Tibial nerve (tissue), 3 donors: ENCODE results near the gene SMARCA2.

Experiments used
- POLR2A ChIP-seq, 2 donors: fragments of 450-650 bp; IDR thresholded peaks; one replicate each; pipeline ENCODE4 v1.6.1; 2017; ENCODE audit warnings: antibody characterized with exemption in 2 of 2, mild to moderate bottlenecking in 2 of 2, moderate library complexity in 2 of 2
- TF ChIP-seq, protein P1 (sequence below), 5 experiments: fragments of 200-600 bp in 3 of 5; fragments of 450-650 bp in 2 of 5; sonication (generic) in 3 of 5; IDR thresholded peaks; one replicate each; pipeline ENCODE4 v1.5.1; 2016 to 2019; ENCODE audit warnings: antibody characterized with exemption in 5 of 5, mild to moderate bottlenecking in 3 of 5, moderate library complexity in 2 of 5

DNA sequence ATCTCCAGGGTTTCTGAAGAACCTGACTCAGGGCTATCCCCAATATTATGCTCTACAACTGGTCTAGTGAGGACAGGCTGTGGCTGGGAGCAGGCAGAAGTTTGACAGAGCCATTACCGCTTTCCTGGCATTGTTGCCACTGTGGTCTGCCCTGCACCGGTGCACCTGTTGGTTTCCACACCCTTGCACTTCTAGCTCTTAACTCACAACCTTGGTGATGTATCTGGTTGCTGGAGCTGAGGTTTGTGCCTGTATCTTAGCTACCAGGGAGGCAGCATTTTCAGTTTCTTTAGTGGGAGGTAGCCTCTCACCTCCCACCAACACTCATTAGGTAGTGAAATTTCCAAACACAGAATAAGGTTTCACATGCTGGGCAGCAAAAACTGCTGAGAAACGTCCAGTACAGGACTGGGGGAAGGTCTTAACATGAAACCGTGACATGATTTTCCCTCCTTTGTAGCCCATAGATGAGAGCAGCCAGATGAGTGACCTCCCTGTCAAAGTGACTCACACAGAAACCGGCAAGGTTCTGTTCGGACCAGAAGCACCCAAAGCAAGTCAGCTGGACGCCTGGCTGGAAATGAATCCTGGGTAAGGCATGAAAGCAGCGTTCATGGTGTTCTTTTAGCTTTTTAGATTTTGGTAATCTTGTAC, 57.7 kb downstream of the SMARCA2 start:
- TF ChIP-seq, protein P1, sequence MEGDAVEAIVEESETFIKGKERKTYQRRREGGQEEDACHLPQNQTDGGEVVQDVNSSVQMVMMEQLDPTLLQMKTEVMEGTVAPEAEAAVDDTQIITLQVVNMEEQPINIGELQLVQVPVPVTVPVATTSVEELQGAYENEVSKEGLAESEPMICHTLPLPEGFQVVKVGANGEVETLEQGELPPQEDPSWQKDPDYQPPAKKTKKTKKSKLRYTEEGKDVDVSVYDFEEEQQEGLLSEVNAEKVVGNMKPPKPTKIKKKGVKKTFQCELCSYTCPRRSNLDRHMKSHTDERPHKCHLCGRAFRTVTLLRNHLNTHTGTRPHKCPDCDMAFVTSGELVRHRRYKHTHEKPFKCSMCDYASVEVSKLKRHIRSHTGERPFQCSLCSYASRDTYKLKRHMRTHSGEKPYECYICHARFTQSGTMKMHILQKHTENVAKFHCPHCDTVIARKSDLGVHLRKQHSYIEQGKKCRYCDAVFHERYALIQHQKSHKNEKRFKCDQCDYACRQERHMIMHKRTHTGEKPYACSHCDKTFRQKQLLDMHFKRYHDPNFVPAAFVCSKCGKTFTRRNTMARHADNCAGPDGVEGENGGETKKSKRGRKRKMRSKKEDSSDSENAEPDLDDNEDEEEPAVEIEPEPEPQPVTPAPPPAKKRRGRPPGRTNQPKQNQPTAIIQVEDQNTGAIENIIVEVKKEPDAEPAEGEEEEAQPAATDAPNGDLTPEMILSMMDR (IDR thresholded peaks at IDR 0.05): no peak
- TF ChIP-seq POLR2A (IDR thresholded peaks at IDR 0.05): no peak
